ENCODE results near the gene SMURF1. TPM values are rescaled to one million over a fixed set of nuclear protein-coding genes. Genes with fewer than 3 reads are reported as not detected.

The SMURF1 gene
- total and polyA plus RNA-seq, 2 of the 8 experiments (the other 6 are each of a cell fraction or from before 2014, with no cell fraction given) = 9.6 to 24.5 TPM

DNA sequence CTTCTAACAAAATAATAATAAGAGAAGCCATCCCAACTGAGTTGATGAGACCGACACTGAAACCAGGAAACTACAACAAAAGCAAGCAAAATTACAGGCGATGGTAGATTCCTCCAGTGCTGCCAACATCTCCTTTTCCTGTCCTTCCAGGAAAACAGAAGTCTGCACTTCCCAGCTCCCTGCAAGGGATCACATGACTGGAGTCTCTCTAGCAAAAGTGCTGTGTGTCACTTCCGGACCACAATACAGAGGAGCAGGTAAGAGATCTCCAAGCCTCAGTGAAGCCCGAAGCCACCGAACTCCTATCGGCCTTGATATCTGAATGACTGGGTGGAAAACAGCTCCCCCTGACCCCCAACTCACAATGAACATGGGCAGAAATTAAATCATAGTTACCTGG lies 63.2 kb downstream of the SMURF1 start:
- CTCF ChIA-PET (ENCODE audit: partially characterized antibody) = interaction anchor here (1.2 kb wide), 1 partner anchor 233 kb away, joined by 3 read pairs; no protein-coding TSS in a partner anchor
- H3K79me2 ChIP-seq (ENCODE audit: control insufficient read depth in 1 of 2, insufficient read depth in 2 of 2, low read length in 2 of 2) = peaks cover 0 to 54% of the 10 kb centered on the region in 2 experiments; a peak in 2 of 4 replicates
- peaks cover 0 to 6% of the 10 kb centered on the region in 2 experiments for H4K20me1 ChIP-seq (replicated peaks in 1 of 2; ENCODE audit: control insufficient read depth in 1 of 2, insufficient read depth in 2 of 2, low read length in 2 of 2)
- H3K4me3 ChIP-seq (ENCODE audit: extremely low read depth in 1 of 4, insufficient read depth in 2 of 4, low read depth in 3 of 4, low read length in 4 of 4) = no peak overlapping the region
- H3K27me3 ChIP-seq (replicated peaks in 1 of 4; ENCODE audit: control insufficient read depth in 3 of 4, extremely low read depth in 1 of 4, insufficient read depth in 3 of 4, low read length in 3 of 4) = no peaks in the 10 kb centered on the region
- no peak overlapping the region for H3K4me2 ChIP-seq (ENCODE audit: insufficient read depth in 1 of 2, low read depth in 2 of 2, low read length in 2 of 2)
- no peak overlapping the region for H3K27ac ChIP-seq (ENCODE audit: low read depth, low read length)
- no peak overlapping the region for H2BK12ac ChIP-seq (ENCODE audit: low read depth, low read length)
- DNase-seq (ENCODE audit: low read depth in 1 of 2, low spot score in 2 of 2) = no peak
- no peak for FAIRE-seq
- H3K36me3 ChIP-seq (ENCODE audit: control insufficient read depth in 2 of 4, insufficient read depth in 4 of 4, low read length in 3 of 4) = no peaks in the 10 kb centered on the region; a peak in 1 of 8 replicates
- no peak overlapping the region for H4K91ac ChIP-seq (replicated peaks; ENCODE audit: insufficient read length, low read length)
- H2BK120ac ChIP-seq (replicated peaks; ENCODE audit: low read depth, low read length) = no peak overlapping the region
- H2BK20ac ChIP-seq (ENCODE audit: low read length) = no peak overlapping the region
- H3K9ac ChIP-seq (replicated peaks in 1 of 4; ENCODE audit: extremely low read depth in 1 of 4, low read depth in 3 of 4, low read length in 3 of 4) = no peak overlapping the region
- H3K23ac ChIP-seq (ENCODE audit: insufficient read length) = no peak overlapping the region
- H2AFZ ChIP-seq (ENCODE audit: low read length) = no peak overlapping the region
- H3K4me1 ChIP-seq (replicated peaks in 1 of 4; ENCODE audit: control insufficient read depth in 3 of 4, insufficient read depth in 4 of 4, low read length in 3 of 4) = peaks cover 0 to 7% (median 1%) of the 10 kb centered on the region in 4 experiments; a peak in 3 of 7 replicates
- H3K4ac ChIP-seq (replicated peaks; ENCODE audit: insufficient read length, low read depth, low read length) = no peak overlapping the region
- H2BK15ac ChIP-seq (ENCODE audit: low read length) = no peak overlapping the region
- no peak overlapping the region for H3K14ac ChIP-seq (ENCODE audit: insufficient read length)
- H3K79me1 ChIP-seq (ENCODE audit: low read depth, low read length) = peaks cover 7% of the 10 kb centered on the region; the same call in 1 of the 2 replicates
- H3K18ac ChIP-seq (ENCODE audit: extremely low read depth, low read length) = no peak overlapping the region
- no peaks in the 10 kb centered on the region for H3K23me2 ChIP-seq (ENCODE audit: low read depth, low read length)
- POLR2A ChIA-PET (ENCODE audit: partially characterized antibody) = no interaction called here
- no peaks in the 10 kb centered on the region for H3K9me3 ChIP-seq (ENCODE audit: insufficient read depth in 2 of 2, low read depth in 1 of 2, low read length in 1 of 2)
- 85% methylated on average over 5 of the region's 6 CpGs; no CpG with 5 or more reads in 1 of the 2 experiments for WGBS, 2 experiments (ENCODE audit: extremely low coverage in 1 of 2, insufficient coverage in 1 of 2, insufficient read length in 1 of 2, insufficient replicate concordance in 2 of 2, low coverage in 1 of 2, low lambda C conversion rate in 2 of 2, missing lambda C conversion rate in 1 of 2)
- H2AK5ac ChIP-seq (ENCODE audit: low read depth, low read length) = no peak overlapping the region
- no peak overlapping the region for H3K56ac ChIP-seq (replicated peaks; ENCODE audit: insufficient read length, low read depth, low read length)
- H2BK5ac ChIP-seq (ENCODE audit: low read depth, low read length) = no peak overlapping the region
- no peak overlapping the region; the same call in 1 of the 2 replicates for H4K8ac ChIP-seq (ENCODE audit: extremely low read depth, insufficient read depth, low read length)
- H4K5ac ChIP-seq (ENCODE audit: insufficient read length, low read depth, low read length) = no peak overlapping the region
- no peak for TF ChIP-seq EP300 (IDR thresholded peaks at IDR 0.05; ENCODE audit: borderline replicate concordance in 1 of 2, low read depth in 2 of 2, low read length in 2 of 2)
- TF ChIP-seq, protein P1, sequence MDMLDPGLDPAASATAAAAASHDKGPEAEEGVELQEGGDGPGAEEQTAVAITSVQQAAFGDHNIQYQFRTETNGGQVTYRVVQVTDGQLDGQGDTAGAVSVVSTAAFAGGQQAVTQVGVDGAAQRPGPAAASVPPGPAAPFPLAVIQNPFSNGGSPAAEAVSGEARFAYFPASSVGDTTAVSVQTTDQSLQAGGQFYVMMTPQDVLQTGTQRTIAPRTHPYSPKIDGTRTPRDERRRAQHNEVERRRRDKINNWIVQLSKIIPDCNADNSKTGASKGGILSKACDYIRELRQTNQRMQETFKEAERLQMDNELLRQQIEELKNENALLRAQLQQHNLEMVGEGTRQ (IDR thresholded peaks at IDR 0.05; ENCODE audit: low read length) = no peak
- no peak for TF ChIP-seq NANOG (IDR thresholded peaks at IDR 0.05; ENCODE audit: insufficient read depth, low read depth, low read length, poor library complexity, severe bottlenecking)
- TF ChIP-seq, protein P2, sequence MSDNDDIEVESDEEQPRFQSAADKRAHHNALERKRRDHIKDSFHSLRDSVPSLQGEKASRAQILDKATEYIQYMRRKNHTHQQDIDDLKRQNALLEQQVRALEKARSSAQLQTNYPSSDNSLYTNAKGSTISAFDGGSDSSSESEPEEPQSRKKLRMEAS (IDR thresholded peaks at IDR 0.05) = no peak
- no peak for TF ChIP-seq SP4 (IDR thresholded peaks at IDR 0.05; ENCODE audit: low read length)
- TF ChIP-seq SIX5 (IDR thresholded peaks at IDR 0.05; ENCODE audit: low read depth, low read length) = no peak
- TF ChIP-seq CBX5 (IDR thresholded peaks at IDR 0.05; ENCODE audit: low read depth, low read length) = no peak
- no peak for TF ChIP-seq GTF2F1 (IDR thresholded peaks at IDR 0.05; ENCODE audit: borderline replicate concordance, low read depth, low read length)
- TF ChIP-seq BRCA1 (IDR thresholded peaks at IDR 0.05; ENCODE audit: low read depth, low read length) = no peak
- TF ChIP-seq TEAD4 (IDR thresholded peaks at IDR 0.05; ENCODE audit: low read depth, low read length) = no peak
- no peak for TF ChIP-seq NRF1 (IDR thresholded peaks at IDR 0.05; ENCODE audit: low read depth, low read length)
- no peak for TF ChIP-seq POU5F1 (IDR thresholded peaks at IDR 0.05; ENCODE audit: low read depth, low read length)
- TF ChIP-seq TAF7 (optimal IDR thresholded peaks at IDR 0.05; ENCODE audit: borderline replicate concordance, low read depth, low read length) = no peak

Measured in H1 (cell line).